H9 (cell line): ENCODE data around the gene KIRREL3. TPM values are rescaled to one million over a fixed set of nuclear protein-coding genes. Genes with fewer than 3 reads are reported as not detected.

ENCODE experiments used
- DNase-seq: peaks from one replicate; pipeline ENCODE4 v3.0.0-alpha.2; 2017
- H2AFZ ChIP-seq: one replicate; pipeline ENCODE4 v1.6.1; 2013; ENCODE audit warnings: mild to moderate bottlenecking, low read length, control low read depth, moderate library complexity
- H2AK5ac ChIP-seq: 2 replicates; pipeline ENCODE4 v1.6.1; 2013; ENCODE audit warnings: low read length, control low read depth, mixed read lengths; ENCODE audit not compliant: insufficient read length
- H2BK120ac ChIP-seq: one replicate; pipeline ENCODE4 v1.6.1; 2013; ENCODE audit warnings: low read depth, mild to moderate bottlenecking, low read length, control low read depth, inconsistent platforms; ENCODE audit not compliant: poor library complexity, severe bottlenecking
- H2BK12ac ChIP-seq: 2 replicates; pipeline ENCODE4 v1.6.1; 2013; ENCODE audit warnings: low read length, control low read depth, mixed read lengths, low read depth; ENCODE audit not compliant: insufficient read length
- H2BK15ac ChIP-seq: 2 replicates; pipeline ENCODE4 v1.6.1; 2013; ENCODE audit warnings: low read depth, low read length, control low read depth
- H2BK20ac ChIP-seq: one replicate; pipeline ENCODE4 v1.6.1; 2013; ENCODE audit warnings: low read depth, mild to moderate bottlenecking, low read length, control low read depth, inconsistent platforms; ENCODE audit not compliant: poor library complexity, severe bottlenecking
- H2BK5ac ChIP-seq: 2 replicates; pipeline ENCODE4 v1.6.1; 2013; ENCODE audit warnings: low read length, control low read depth, mixed read lengths; ENCODE audit not compliant: insufficient read length
- H3K14ac ChIP-seq: 2 replicates; pipeline ENCODE4 v1.6.1; 2013; ENCODE audit warnings: low read length, control low read depth; ENCODE audit not compliant: insufficient read depth
- H3K18ac ChIP-seq: 2 replicates; pipeline ENCODE4 v1.6.1; 2013; ENCODE audit warnings: low read depth, mild to moderate bottlenecking, mixed read lengths, low read length, control low read depth; ENCODE audit not compliant: insufficient read length
- H3K23ac ChIP-seq: 2 replicates; pipeline ENCODE4 v1.6.1; 2013; ENCODE audit warnings: low read length, control low read depth, mixed read lengths, low read depth; ENCODE audit not compliant: insufficient read length
- H3K23me2 ChIP-seq: 2 replicates; pipeline ENCODE4 v1.6.1; 2013; ENCODE audit warnings: low read depth, mild to moderate bottlenecking, mixed read lengths, low read length, control low read depth; ENCODE audit not compliant: insufficient read length, poor library complexity, severe bottlenecking
- H3K27ac ChIP-seq: 2 replicates; pipeline ENCODE4 v1.5.1; 2013; ENCODE audit warnings: low read length, control low read depth, mixed read lengths, low read depth; ENCODE audit not compliant: insufficient read length
- H3K27me3 ChIP-seq: 2 replicates; pipeline ENCODE4 v1.6.1; 2013; ENCODE audit warnings: low read length, control low read depth, inconsistent platforms; ENCODE audit not compliant: insufficient read depth
- H3K4ac ChIP-seq: 2 replicates; pipeline ENCODE4 v1.6.1; 2013; ENCODE audit warnings: low read depth, mild to moderate bottlenecking, control low read depth, inconsistent platforms, low read length, moderate library complexity
- H3K4me1 ChIP-seq: 2 replicates; pipeline ENCODE4 v1.6.1; 2013; ENCODE audit warnings: low read length, control low read depth, inconsistent platforms; ENCODE audit not compliant: insufficient read depth
- H3K4me2 ChIP-seq: 2 replicates; pipeline ENCODE4 v1.6.1; 2013; ENCODE audit warnings: low read length, control low read depth, mixed read lengths; ENCODE audit not compliant: insufficient read length, insufficient read depth
- H3K56ac ChIP-seq: 2 replicates; pipeline ENCODE4 v1.6.1; 2013; ENCODE audit warnings: low read depth, mild to moderate bottlenecking, mixed read lengths, low read length, control low read depth; ENCODE audit not compliant: insufficient read length
- H3K79me1 ChIP-seq: 2 replicates; pipeline ENCODE4 v1.6.1; 2013; ENCODE audit warnings: low read depth, mild to moderate bottlenecking, moderate library complexity, low read length, control low read depth, inconsistent platforms; ENCODE audit not compliant: insufficient read depth, poor library complexity, severe bottlenecking
- H3K79me2 ChIP-seq: 2 replicates; pipeline ENCODE4 v1.6.1; 2013; ENCODE audit warnings: low read length, control low read depth, inconsistent platforms; ENCODE audit not compliant: insufficient read depth
- H3K9ac ChIP-seq: 2 replicates; pipeline ENCODE4 v1.6.1; 2013; ENCODE audit warnings: low read length, control low read depth, mixed read lengths; ENCODE audit not compliant: insufficient read length; ENCODE audit errors: extremely low read depth
- H3K9me3 ChIP-seq: one replicate; pipeline ENCODE4 v1.6.1; 2013; ENCODE audit warnings: low read depth, low read length, inconsistent platforms; ENCODE audit not compliant: control insufficient read depth
- H3T11ph ChIP-seq: one replicate; pipeline ENCODE4 v1.6.1; 2013; ENCODE audit warnings: mild to moderate bottlenecking, low read length, control low read depth, inconsistent platforms
- H4K20me1 ChIP-seq: one replicate; pipeline ENCODE4 v1.6.1; 2013; ENCODE audit not compliant: control insufficient read depth, insufficient read length, insufficient read depth
- H4K5ac ChIP-seq: 2 replicates; pipeline ENCODE4 v1.6.1; 2013; ENCODE audit warnings: low read depth, mild to moderate bottlenecking, mixed read lengths, low read length, control low read depth; ENCODE audit not compliant: insufficient read length
- H4K8ac ChIP-seq: replicated peaks from 2 replicates; pipeline ENCODE4 v1.6.1; 2013; ENCODE audit warnings: low read length, control low read depth, mixed read lengths, low read depth; ENCODE audit not compliant: insufficient read length
- H4K91ac ChIP-seq: 2 replicates; pipeline ENCODE4 v1.6.1; 2013; ENCODE audit warnings: low read depth, mild to moderate bottlenecking, moderate library complexity, mixed read lengths, low read length, control low read depth; ENCODE audit not compliant: insufficient read length
- H3K27ac Mint-ChIP-seq, 3 experiments: 2 replicates in 2 of 3; 3 replicates in 1 of 3; pipeline ENCODE4 v1.8.0; 2020 to 2021; ENCODE audit warnings: mixed read lengths in 3 of 3, mild to moderate bottlenecking in 1 of 3, moderate library complexity in 1 of 3
- H3K27me3 Mint-ChIP-seq: 2 replicates; pipeline ENCODE4 v1.8.0; 2021; ENCODE audit warnings: low read depth, mild to moderate bottlenecking, moderate library complexity, mixed read lengths
- H3K36me3 Mint-ChIP-seq, 3 experiments: 2 replicates in 2 of 3; 3 replicates in 1 of 3; pipeline ENCODE4 v1.8.0; 2020 to 2021; ENCODE audit warnings: low read depth in 3 of 3, mixed read lengths in 3 of 3; ENCODE audit not compliant: insufficient read depth in 1 of 3
- H3K4me1 Mint-ChIP-seq, 2 experiments: 2 replicates each; pipeline ENCODE4 v1.8.0; 2020; ENCODE audit warnings: mixed read lengths in 2 of 2
- H3K4me3 Mint-ChIP-seq, 2 experiments: 2 replicates in 1 of 2; 3 replicates in 1 of 2; pipeline ENCODE4 v1.8.0; 2020 to 2021; ENCODE audit warnings: mild to moderate bottlenecking in 2 of 2, mixed read lengths in 2 of 2, moderate library complexity in 1 of 2
- H3K9me3 Mint-ChIP-seq, 2 experiments: 2 replicates in 1 of 2; 3 replicates in 1 of 2; pipeline ENCODE4 v1.8.0; 2020; ENCODE audit warnings: mild to moderate bottlenecking in 2 of 2, mixed read lengths in 2 of 2, moderate library complexity in 1 of 2
- CTCF ChIP-seq: fragments of 200-600 bp; sonication (generic); conservative IDR thresholded peaks from 3 replicates; pipeline ENCODE4 v1.8.0; 2021; ENCODE audit warnings: antibody characterized with exemption, mild to moderate bottlenecking
- WGBS: extraction: QIAGEN DNeasy Blood & Tissue Kit; methylation state at CpG from one replicate; pipeline ENCODE4 v1.1.7; 2013; ENCODE audit warnings: missing lambda C conversion rate, low lambda C conversion rate, mixed read lengths; ENCODE audit not compliant: insufficient read length; ENCODE audit errors: extremely low coverage; 5-methylcytosine and 5-hydroxymethylcytosine counted together
- total RNA-seq: library from RNA; stranded (reverse); gene quantifications from 2 replicates; pipeline ENCODE4 v1.2.1, GENCODE V29; 2021

KIRREL3 gene
- total RNA-seq, 1 experiment from 2014 or later: 0.17 TPM

- no peak for TF ChIP-seq CTCF
- H3K27ac Mint-ChIP-seq: no peak overlapping the region; a peak in 2 of 7 replicates
- H3K4me2 ChIP-seq: no peak overlapping the region
- H3K27ac ChIP-seq: no peak overlapping the region
- no peaks in the 10 kb centered on the region for H3K9me3 ChIP-seq
- no peak overlapping the region for H3K14ac ChIP-seq
- H3K4me1 ChIP-seq: peaks cover 7% of the 10 kb centered on the region
- no peaks in the 10 kb centered on the region for H3K23me2 ChIP-seq
- H3K9me3 Mint-ChIP-seq: no peaks in the 10 kb centered on the region
- no CpG with 5 or more reads among the region's 13 CpGs for WGBS
- H3K36me3 Mint-ChIP-seq: no peaks in the 10 kb centered on the region
- no peak overlapping the region for H3K4ac ChIP-seq
- H4K8ac ChIP-seq: no peak overlapping the region
- H3K79me2 ChIP-seq: no peaks in the 10 kb centered on the region
- H2AFZ ChIP-seq: no peak overlapping the region
- no peak overlapping the region for H4K5ac ChIP-seq
- H2AK5ac ChIP-seq: no peak overlapping the region
- no peak overlapping the region for H2BK120ac ChIP-seq
- no peak overlapping the region; a peak in 1 of 5 replicates for H3K4me3 Mint-ChIP-seq
- H2BK15ac ChIP-seq: no peak overlapping the region
- H3K56ac ChIP-seq: no peak overlapping the region
- no peak overlapping the region for H3K18ac ChIP-seq
- no peak overlapping the region for H3K23ac ChIP-seq
- no peak overlapping the region for H2BK12ac ChIP-seq
- no peak overlapping the region for H3T11ph ChIP-seq
- DNase-seq: peak; percentile 74
- H3K27me3 Mint-ChIP-seq: peaks cover 2% of the 10 kb centered on the region
- no peak overlapping the region for H2BK5ac ChIP-seq
- H4K91ac ChIP-seq: no peak overlapping the region
- H3K79me1 ChIP-seq: no peaks in the 10 kb centered on the region
- H4K20me1 ChIP-seq: no peaks in the 10 kb centered on the region
- H3K27me3 ChIP-seq: no peaks in the 10 kb centered on the region
- H3K4me1 Mint-ChIP-seq: peaks cover 38 to 48% of the 10 kb centered on the region in 2 experiments
- no peak overlapping the region for H3K9ac ChIP-seq
- no peak overlapping the region for H2BK20ac ChIP-seq
These were observed 509.5 kb downstream of the KIRREL3 start for GRCh38 chr11:126491092-126491491.
